IPS DF 19.7 (cell line): ENCODE data around the gene C5AR1.
A peak's percentile ranks its signal among the peaks of the same experiment; 100 is the strongest.
"Not testable (repeated sequence)": the region's sequence is repeated elsewhere in the genome, so short reads cannot be mapped to it uniquely, and the experiment has no call there.

Experiments used
- DNase-seq: peaks from one replicate; pipeline ENCODE4 v3.0.0-alpha.2; 2013; ENCODE audit warnings: low read depth, low spot score

Gene C5AR1

GRCh38 chr19:47331931-47332547 lies 22.4 kb downstream of the C5AR1 start, which contains the start of gene C5AR2:
Gene C5AR2, plus strand, starts transcription at chr19:47332175. Its CDS starts 8,625 bp downstream, at chr19:47340800.
- no peak for DNase-seq

GRCh38 chr19:47336765-47337718 lies 27.4 kb downstream of the C5AR1 start:
- not testable (repeated sequence) for DNase-seq

DNA sequence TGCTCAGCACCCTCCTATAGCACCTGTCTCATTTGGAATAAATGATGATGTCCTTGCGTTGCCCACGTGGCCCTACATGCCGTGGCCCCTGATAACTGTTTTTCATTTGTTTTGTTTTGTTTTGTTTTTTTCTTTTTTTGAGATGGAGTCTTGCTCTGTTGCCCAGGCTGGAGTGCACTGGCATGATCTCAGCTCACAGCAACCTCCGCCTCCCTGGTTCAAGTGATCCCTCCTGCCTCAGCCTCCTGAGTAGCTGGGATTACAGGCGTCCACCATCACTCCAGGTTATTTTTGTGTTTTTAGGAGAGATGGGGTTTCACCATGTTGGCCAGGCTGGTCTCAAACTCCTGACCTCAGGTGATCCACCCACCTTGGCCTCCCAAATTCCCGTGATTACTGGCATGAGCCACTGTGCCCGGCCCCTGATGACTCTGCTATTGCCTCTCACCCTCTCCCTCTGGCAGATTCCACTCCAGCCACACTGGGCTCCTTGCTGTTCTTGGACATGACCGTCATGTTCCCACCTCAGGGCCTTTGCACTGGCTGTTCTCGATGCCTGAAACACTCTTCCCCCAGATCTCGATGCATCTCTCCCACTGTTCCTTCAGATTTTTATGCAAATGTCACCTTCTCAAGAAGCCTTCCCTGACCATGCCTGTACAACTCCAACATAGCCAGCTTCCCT lies 29.7 kb downstream of the C5AR1 start:
- no peak for DNase-seq

DNA sequence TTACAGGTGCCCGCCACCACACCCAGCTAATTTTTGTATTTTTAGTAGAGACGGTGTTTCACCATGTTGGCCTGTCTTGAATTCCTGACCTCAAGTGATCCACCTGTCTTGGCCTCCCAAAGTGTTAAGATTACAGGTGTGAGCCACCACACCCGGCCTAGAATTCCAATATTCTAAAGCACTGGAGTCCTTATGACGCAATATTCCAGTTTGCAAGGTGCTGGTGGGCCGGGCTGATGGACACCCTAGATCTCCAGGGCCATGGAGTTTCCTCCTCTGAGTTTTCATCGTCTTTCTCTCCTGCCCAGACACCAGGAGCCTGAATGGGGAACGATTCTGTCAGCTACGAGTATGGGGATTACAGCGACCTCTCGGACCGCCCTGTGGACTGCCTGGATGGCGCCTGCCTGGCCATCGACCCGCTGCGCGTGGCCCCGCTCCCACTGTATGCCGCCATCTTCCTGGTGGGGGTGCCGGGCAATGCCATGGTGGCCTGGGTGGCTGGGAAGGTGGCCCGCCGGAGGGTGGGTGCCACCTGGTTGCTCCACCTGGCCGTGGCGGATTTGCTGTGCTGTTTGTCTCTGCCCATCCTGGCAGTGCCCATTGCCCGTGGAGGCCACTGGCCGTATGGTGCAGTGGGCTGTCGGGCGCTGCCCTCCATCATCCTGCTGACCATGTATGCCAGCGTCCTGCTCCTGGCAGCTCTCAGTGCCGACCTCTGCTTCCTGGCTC lies 31.0 kb downstream of the C5AR1 start:
- DNase-seq: no peak

DNA sequence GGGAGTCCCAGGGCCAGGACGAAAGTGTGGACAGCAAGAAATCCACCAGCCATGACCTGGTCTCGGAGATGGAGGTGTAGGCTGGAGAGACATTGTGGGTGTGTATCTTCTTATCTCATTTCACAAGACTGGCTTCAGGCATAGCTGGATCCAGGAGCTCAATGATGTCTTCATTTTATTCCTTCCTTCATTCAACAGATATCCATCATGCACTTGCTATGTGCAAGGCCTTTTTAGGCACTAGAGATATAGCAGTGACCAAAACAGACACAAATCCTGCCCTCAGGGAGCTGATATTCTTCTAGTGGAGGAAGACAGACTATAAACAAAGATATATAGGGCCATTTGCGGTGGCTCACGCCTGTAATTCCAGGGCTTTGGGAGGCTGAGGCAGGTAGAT lies 32.1 kb downstream of the C5AR1 start:
- DNase-seq: no peak

DNA sequence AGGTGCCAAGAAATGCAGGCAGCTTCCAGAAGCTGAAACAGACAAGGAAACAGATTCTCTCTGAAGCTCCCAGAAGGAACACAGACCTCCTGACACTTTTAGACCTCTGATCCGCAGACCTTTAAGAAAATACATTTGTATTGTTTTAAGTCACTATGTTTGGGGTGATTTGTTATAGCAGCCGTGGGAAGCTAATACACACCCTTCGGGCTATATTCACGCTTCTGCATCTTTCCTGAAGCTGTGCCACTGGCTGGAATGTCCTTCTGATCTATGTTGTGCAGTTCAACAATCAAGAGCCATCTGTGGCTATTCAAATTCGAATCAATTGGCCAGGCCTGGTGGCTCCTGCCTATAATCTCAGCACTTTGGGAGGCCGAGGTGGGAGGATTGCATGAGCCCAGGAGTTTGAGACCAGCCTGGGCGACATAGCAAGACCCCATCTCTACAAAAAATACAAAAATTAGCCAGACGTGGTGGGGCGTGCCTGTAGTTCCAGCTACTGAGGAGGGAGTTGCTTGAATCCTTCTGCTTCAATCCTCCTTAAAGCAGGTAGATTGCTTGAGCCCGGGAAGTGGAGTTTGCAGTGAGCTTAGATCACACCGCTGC lies 33.6 kb downstream of the C5AR1 start:
- no peak for DNase-seq

- DNase-seq: no peak
Observed at GRCh38 chr19:47344425-47344824, 34.8 kb downstream of the C5AR1 start.

- DNase-seq: not testable (repeated sequence)
Observed at GRCh38 chr19:47346024-47346423, 36.4 kb downstream of the C5AR1 start.

DNA sequence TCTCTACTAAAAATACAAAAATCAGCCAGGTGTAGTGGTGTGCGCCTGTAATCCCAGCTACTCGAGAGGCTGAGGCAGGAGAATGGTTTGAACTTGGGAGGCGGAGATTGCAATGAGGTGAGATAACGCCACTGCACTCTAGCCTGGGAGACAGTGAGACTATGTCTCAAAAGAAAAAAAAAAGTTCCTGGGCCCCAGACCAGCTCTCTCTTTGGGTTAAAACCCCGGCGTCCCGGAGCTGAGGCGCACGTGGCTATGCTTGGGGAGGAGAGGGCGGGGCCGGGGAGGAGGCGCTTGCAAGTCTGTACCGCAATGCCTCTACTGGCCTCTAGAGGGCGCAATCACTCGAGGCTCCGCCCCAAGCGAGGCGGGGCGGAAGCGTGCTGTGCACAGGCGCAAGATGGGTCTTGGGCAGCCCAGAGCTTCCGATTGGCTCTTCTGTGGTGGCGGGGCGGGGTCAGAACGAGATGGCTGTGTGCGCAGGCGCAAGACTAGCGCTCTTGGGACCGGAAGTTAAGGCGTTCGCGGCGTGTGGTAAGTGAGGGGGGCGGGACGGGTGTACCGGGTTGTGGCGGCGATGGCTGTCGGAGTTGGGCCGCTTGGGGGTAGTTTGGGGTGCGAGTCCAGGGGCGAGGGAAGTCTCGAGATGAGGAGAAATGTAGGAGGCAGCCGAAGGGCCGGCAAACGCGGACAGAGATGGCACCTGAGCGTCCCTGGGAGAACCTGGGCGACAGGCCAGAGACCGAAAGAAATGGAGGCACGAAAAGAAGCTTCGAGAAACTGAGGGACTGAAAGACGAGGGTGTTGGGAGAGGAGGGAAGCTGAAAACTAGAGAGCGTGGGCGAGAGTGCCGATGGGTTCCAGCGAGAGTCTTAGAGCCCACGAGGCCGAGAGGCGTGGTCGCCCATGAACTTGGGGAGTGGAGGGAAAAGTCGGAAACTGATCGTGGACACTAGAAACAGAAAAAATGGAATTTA lies 39.4 kb downstream of the C5AR1 start, which contains the start of gene DHX34:
DHX34 (plus strand) TSS at position 497 of the 977 bp plus-strand sequence. CDS start 3,716 bp downstream, outside the sequence.
- peak; percentile 93 for DNase-seq

DNA sequence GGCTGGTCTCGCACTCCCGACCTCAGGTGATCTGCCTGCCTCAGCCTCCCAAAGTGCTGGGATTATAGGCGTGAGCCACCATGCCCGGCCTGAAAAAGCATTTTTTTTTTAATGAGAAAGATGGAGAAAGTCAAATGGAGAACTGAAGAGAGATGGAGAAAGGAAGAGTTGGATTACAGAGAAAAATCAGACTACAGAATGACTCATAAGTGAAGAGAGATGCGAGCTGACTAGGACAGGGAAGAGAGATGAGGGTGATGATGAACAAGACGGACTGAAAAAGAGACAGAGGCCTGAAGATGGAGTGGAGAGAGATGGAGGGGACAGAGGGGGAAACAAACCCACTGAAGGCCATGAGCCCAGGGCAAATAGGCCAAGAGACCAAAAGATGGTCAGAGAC lies 41.0 kb downstream of the C5AR1 start:
- DNase-seq: no peak

DNA sequence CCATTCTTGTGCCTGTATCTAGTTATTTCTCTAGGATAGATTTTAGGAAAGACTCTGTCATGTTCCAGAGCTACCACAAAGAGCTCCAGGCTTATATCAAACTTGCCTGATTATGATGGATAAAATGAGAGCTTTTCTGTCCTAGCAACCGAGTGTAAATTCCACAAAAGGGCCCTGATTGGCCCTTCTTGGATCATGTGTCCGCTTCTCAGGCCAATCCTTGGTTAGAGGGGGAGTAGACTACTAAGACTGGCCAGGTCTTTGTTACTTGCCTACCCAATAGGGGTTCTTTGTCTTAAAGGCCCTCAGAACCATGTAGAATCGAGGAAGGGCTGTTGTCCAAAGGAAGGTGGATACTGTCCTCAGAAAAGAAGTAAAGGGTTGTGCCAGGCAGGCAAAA lies 41.9 kb downstream of the C5AR1 start:
- DNase-seq: no peak

GRCh38 chr19:47352095-47352494 lies 42.4 kb downstream of the C5AR1 start:
- no peak for DNase-seq

DNA sequence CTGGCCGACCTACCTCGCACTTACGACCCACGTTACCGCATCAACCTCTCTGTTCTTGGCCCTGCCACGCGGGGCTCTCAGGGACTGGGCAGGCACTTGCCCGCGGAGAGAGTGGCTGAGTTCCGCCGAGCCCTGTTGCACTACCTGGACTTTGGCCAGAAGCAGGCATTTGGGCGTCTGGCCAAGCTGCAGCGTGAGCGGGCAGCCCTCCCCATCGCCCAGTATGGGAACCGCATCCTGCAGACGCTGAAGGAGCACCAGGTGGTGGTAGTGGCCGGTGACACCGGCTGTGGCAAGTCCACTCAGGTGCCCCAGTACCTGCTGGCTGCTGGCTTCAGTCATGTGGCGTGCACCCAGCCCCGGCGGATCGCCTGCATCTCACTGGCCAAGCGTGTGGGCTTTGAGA lies 43.6 kb downstream of the C5AR1 start:
- DNase-seq: no peak

GRCh38 chr19:47356900-47357299 lies 47.2 kb downstream of the C5AR1 start:
- DNase-seq: no peak

DNA sequence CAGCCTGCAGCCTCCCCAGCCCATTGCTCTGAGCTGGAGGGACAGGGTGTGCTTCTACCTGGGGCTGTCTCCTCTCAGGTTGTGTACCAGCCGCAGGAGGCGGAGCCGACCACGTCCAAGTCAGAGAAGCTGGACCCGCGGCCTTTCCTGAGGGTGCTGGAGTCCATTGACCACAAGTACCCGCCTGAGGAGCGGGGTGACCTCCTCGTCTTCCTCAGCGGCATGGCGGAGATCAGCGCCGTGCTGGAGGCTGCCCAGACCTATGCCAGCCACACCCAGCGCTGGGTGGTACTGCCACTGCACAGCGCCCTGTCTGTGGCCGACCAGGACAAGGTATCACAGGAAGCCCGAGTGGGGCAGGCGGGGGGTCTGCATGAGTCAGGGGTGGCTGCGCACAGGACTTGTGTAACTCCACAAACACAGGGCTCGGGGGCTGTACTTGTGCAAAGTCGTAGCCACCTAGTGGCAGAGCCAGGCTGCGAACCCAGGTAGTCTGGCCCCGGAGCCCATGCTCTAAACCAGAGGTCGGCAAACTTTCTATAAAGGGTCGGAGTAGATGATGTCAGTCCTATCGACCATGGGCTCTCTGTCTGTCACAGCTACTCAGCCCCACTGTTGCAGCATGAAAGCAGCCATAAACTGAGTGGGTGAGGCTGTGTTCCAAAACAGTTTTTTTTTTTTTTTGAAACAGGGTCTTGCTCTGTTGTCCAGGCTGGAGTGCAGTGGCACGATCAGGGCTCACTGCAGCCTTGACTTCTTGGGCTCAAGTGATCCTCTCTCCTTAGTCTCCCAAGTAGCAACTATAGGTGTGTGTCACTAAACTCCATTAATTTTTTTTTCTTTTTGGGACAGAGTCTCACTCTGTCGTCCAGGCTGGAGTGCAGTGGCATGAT lies 48.4 kb downstream of the C5AR1 start:
- DNase-seq: no peak

GRCh38 chr19:47358936-47359335 lies 49.3 kb downstream of the C5AR1 start:
- DNase-seq: no peak

- no peak for DNase-seq
Observed at GRCh38 chr19:47362321-47362720, 52.7 kb downstream of the C5AR1 start.

DNA sequence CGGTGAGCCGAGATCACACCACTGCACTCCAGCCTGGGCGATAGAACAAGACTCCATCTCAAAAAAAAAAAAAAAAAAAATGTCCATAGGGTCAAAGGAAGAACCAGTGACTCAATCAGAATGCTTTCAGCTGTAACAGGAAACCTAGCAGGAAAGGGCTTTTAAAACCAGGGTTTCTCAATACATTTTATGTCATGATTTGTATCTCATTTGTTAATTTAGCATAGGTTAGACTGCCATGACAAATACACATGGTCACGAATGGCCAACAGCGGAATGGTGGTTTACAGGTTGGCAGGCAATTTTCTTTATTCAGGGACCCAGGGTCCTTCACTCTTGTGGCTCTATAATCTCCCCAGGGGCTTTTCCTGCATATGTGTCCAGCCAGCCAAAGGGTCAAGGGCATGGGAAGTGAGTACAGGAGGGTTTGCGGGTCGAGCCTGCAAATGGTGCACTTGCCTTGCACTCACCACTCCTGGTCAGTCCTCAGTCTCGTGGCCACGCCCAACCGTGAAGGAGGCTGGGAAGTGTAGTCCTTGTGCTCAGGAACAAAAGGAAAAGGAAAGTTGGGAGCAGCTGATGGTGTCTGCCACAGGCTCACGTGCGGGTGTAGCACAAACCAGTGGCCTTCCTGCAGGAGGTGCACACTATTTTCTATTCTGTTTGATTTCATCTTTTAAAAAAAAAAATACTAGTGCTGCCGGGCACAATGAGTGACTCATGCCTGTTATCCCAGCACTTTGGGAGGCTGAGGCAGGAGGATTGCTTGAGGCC lies 54.3 kb downstream of the C5AR1 start:
- DNase-seq: no peak
